Stimulated activated CD8-positive, alpha-beta memory T cell treated with anti-CD3 and anti-CD28 coated beads, Interleukin-7, amount 100 ng/mL, for 48 hours (primary cell): ENCODE data around the gene ZNF430.
A peak's percentile ranks its signal among the peaks of the same experiment; 100 is the strongest.
"Not testable (repeated sequence)": the region's sequence is repeated elsewhere in the genome, so short reads cannot be mapped to it uniquely, and the experiment has no call there.

Experiments used
- DNase-seq, 2 donors: peaks; one replicate each; pipeline ENCODE4 v3.0.0-alpha.2; 2020; ENCODE audit warnings: low read depth in 1 of 2; ENCODE audit errors: extremely low read depth in 1 of 2

ZNF430 gene

DNA sequence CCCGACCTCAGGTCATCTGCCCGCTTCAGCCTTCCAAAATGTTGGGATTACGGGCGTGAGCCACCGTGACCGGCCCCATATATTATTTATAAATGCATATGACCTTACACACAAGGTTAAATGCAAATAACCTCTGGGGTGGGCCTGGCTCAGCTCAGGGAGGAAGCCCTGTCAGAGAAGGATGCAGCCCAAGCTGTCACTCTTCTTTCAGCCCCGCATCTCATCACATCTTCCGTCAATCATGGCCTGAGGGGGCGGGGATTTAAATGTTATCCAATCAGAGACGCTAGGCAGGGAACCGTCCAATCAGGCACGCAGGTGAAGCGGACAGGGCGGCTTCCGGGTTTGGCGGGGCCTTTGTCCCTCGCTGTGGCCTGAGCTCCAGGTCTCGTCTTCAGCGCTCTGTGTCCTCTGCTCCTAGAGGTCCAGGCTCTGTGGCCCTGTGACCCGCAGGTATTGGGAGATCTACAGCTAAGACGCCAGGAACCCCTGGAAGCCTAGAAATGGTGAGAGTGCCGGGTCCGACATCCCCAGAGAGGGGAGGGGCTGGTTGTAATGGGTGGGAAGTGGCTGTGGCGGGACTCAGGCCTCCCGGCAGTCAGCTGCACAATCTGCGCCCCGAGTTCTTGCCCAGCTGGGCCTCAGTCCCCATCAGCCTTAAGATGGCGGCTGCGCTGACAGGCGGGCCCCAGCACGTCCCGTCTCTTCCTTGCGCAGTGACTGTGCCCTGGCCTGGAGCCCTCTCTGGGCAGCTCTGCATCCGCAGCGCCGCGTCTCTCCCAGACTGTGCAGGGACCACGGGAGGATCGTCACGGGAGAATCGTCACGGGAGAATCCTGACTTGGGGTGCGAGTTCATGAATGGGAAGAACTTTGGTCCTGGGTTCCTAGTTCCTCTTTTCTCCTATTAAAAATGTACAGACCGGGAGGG, at the start of gene ZNF430:
Gene ZNF430, plus strand, starts transcription at position 360 of the 930 bp plus-strand sequence. Its CDS starts 144 bp downstream, at position 504.
- peak; percentile 81 to 94 for DNase-seq

DNA sequence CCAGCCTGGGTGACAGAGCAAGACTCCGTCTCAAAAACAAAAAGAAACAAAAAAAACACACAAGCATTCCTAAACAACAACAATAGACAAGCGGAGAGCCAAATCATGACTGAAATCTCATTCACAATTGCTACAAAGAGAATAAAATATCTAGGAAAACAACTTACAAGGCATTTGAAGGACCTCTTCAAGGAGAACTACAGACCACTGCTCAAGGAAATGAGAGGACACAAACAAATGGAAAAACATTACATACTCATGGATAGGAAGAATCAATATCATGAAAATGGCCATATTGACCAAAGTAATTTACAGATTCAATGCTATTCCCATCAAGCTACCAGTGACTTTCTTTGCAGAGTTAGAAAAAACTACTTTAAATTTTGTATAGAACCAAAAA, 27.7 kb upstream of the ZNF430 start:
- DNase-seq: not testable (repeated sequence)

- DNase-seq: peak; percentile 66 to 90
Observed at GRCh38 chr19:20999731-21000352, 20.6 kb upstream of the ZNF430 start.

DNA sequence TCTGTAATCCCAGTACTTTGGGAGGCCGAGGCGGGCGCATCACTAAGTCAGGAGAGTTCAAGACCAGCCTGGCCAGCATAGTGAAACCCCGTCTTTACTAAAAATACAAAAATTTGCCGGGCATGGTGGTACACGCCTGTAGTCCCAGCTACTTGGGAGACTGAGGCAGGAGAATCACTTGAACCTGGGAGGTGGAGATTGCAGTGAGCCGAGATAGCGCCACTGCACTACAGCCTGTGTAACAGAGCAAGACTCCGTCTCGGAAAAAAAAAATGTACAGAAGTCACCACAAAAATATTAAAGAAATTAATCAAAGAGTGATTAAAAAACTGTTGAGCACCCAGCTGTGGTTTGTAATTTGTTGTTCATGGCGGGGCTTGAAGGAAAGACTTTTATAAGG, 781 bp downstream of the ZNF430 start:
- not testable (repeated sequence) for DNase-seq

DNA sequence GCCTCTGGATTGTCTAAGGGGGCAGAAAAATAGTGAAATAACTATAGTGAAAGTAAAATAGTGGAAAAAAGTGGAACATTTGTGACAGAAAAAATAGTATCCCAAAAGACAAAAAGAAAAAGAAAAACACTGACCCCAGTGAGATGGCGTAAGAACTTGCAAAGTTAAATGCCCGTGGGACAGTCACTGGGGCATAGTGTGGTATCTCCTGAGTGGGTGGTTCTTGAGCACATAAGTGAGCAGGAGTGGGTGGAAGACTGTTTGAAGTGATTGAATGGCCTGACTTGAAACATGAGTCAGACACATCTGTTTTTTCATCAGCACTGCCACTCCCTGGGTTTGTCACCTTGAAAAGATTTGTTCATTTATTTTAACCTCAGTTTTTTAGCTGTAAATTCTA, 2.5 kb downstream of the ZNF430 start:
- DNase-seq: peak in 1 of 2 donors; percentile 47

DNA sequence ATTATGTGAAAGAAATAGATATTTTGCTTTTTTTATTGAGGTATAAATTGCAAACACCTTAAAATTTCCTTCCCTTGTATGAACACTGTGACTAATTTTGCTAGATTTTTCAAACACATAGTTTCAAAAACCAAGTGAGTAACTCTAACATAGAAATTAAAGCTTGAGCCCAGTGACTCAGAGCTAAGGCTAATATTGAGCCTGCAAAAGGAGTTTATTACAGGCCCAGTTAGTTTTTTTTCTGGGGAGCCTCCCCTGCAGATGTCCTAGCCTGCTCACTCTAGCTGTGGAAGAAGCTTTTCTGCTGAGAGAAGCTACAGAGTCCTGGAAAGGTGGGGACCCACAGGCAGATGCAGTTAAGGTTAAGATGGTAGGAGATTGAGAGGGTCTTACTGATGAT, 3.4 kb downstream of the ZNF430 start:
- no peak for DNase-seq

- DNase-seq: no peak
Observed at GRCh38 chr19:21028969-21029268, 8.5 kb downstream of the ZNF430 start.

DNA sequence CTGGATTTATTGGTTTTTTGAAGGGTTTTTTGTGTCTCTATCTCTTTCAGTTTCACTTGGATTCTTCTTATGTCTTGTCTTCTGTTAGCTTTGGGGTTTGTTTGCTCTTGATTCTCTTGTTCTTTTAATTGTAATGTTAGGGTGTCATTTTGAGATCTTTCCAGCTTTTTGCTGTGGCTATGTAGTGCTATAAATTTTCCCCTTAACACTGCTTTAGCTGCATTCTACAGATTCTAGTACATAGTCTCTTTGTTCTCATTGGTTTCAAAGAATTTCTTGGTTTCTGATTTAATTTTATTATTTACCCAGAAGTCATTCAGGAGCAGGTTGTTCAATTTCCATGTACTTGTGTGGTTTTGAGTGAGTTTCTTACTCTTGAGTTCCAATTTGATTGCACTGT, 24.6 kb downstream of the ZNF430 start:
- no peak for DNase-seq

- DNase-seq: no peak
Observed at GRCh38 chr19:21046489-21046888, 26.0 kb downstream of the ZNF430 start.

GRCh38 chr19:21047716-21048115, 27.3 kb downstream of the ZNF430 start:
- DNase-seq: no peak

DNA sequence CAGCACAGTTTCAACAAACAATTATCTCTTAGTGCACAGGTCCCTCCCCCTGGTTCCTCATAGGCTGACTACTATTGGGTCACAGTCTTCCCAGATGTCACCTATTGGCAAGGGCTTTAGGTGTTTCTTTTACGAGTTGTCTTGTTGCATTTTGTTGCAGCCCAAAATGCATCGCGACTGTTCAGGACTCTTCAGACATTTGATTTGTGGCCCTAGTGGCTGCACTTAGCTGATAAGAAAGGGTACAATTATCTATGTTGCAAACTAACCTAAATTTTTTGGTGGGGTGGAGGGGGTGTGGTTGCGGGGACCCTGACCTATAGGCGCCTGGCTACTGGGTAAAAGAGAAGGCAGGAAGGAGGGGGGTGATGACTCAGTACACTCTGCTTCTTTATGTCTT, 32.4 kb downstream of the ZNF430 start:
- no peak for DNase-seq

DNA sequence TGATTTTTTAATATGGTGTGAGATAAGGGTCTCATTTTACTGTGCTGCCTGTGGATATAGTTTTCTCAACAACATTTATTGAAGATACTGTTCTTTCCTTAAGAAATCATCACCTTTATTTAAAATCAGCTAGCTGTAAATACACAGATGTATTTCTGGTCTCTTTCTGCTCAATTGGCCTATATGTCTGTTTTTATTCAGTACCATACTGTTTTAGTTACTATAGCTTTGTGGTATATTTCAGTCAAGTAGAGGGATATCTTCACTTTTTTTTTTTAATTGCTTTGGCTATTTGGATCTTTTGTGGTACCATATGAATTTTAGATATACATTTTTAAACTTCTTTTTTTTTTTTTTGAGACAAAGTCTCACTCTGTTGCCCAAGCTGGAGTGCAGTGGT, 44.9 kb downstream of the ZNF430 start:
- no peak for DNase-seq

DNA sequence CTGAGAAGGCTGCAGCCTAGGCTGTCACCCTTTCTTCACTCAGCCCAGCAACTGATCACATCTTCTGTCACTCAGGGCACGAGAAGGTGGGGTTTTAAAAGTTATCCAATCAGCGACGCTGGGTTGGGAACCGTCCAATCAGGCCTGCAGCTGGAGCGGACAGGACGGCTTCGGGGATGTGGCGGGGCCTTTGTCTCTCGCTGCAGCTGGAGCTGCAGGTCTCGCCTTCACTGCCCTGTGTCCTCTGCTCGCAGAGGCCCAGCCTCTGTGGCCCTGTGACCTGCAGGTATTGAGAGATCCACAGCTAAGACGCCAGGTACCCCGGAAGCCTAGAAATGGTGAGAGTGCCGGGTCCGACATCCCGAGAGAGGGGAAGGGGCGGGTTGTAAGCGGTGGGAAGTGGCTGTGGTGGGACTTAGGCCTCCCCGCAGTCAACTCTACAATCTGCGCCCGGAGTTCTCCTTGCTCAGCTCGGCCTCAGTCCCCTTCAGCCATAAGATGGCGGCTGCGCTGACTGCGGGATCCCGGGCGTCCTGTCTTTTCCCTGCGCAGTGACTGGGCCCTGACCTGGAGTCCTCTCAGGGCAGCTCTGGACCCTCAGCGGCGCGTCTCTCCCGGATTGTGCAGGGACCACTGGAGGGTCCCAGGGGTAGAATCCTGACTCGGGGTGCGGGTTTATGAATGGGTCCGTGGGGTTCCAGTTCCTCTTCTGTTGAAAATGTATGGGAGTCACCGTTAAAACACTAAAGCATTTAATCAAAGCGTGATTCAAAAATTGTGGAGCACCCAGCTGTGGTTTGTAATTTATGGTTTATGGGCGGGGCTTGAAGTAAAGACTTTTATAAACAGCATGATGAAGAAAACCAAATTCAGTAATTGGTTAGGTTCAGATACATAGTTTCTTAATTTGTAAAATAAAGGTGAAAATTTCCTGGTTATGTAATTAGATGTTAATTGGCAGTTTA, 61.8 kb downstream of the ZNF430 start, which contains the start of gene ZNF714:
Gene ZNF714, plus strand, starts transcription at position 193 of the 965 bp plus-strand sequence. CDS start 16,066 bp downstream, outside the sequence.
- DNase-seq: peak; percentile 52 to 82

DNA sequence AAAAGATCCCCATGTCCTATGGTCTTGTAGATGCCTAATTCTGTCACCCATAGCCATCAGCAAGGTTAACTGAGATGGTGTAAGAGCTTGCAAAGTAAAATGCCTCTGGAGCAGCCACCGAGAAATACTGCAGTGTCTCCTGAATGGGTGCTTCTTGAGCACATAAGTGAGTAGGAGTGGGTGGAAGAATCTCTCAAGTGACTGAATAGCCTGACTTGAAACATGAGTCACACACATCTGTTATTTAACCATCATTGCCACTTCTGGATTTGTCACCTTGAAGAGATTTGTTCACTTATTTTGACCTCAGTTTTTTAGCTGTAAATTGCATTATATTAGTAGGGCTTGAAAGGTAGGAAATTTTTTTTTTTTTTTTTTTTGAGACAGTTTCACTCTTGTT, 63.9 kb downstream of the ZNF430 start:
- DNase-seq: peak in 1 of 2 donors; percentile 22

DNA sequence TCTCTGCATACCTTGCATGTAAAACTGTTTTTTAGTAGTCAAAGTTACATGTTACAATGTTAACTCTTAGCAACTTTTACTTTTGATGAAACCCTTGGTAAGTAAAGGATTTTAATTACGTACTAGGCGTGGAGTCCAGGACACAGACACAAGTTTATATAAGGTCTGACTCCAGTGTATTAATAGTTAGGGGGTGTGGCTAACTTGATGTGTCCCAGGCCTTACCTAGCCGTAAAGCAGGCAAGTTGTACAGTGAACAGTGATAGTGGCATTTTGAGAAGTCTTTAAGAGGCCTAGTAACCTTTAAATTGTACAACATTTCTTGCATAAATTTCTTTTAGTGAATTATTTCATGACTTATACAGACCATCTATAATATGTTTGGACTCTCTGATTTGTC, 67.4 kb downstream of the ZNF430 start:
- DNase-seq: no peak

DNA sequence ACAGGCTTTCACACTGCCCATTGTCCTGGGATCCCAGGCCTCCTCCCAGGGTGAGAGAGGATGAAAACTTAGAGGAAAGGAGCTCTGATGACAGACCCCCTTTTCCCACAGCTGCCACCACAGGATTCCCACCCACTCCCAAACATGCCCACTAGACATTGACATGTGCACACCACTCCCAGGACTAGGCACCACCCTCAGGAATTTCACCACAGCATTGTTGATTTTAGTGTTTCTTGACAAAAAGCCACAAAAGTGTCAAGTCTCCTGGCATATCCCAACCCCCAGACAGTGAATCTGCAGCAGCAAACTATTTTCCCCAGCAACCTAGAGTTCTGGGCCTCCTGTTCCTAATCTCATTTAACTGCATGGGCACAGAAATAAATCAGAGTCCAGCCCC, 71.7 kb downstream of the ZNF430 start:
- DNase-seq: no peak

- DNase-seq: no peak
Observed at GRCh38 chr19:21094347-21095025, 74.0 kb downstream of the ZNF430 start.

- no peak for DNase-seq
Observed at GRCh38 chr19:21098291-21098690, 77.8 kb downstream of the ZNF430 start.

- no peak for DNase-seq
Observed at GRCh38 chr19:21101521-21102242, 81.2 kb downstream of the ZNF430 start.

GRCh38 chr19:21109116-21109515, 88.7 kb downstream of the ZNF430 start:
- no peak for DNase-seq
